Keratinocyte (primary cell): ENCODE measurements around the gene ADCY5. TPM values are rescaled to one million over a fixed set of nuclear protein-coding genes. Genes with fewer than 3 reads are reported as not detected.

Experiments
- DNase-seq: peaks from one replicate; pipeline ENCODE4 v3.0.0-alpha.2; 2011; ENCODE audit warnings: low read depth, missing footprints, low spot score
- FAIRE-seq: peaks from 2 replicates; lab custom pipeline; 2011; peaks lifted over from hg19 to GRCh38; lab: Jason Lieb, UNC
- H2AFZ ChIP-seq: 2 replicates; pipeline ENCODE4 v1.6.0; 2012; ENCODE audit warnings: low read length, control low read depth, inconsistent platforms; ENCODE audit not compliant: control insufficient read depth
- H3K27ac ChIP-seq: 2 replicates; pipeline ENCODE4 v1.5.1; 2011; ENCODE audit warnings: low read length; ENCODE audit not compliant: control insufficient read depth, insufficient read depth
- H3K27me3 ChIP-seq: 3 replicates; pipeline ENCODE4 v1.6.0; 2011; ENCODE audit warnings: low read length; ENCODE audit not compliant: control insufficient read depth, insufficient read depth; ENCODE audit errors: extremely low read depth
- H3K36me3 ChIP-seq, 2 experiments: 2 replicates in 1 of 2; 3 replicates in 1 of 2; pipeline ENCODE4 v1.5.1; 2011; ENCODE audit warnings: low read length in 2 of 2, mild to moderate bottlenecking in 1 of 2; ENCODE audit not compliant: control insufficient read depth in 2 of 2, insufficient read depth in 2 of 2; ENCODE audit errors: extremely low read depth in 1 of 2
- H3K4me1 ChIP-seq: 3 replicates; pipeline ENCODE4 v1.5.1; 2011; ENCODE audit warnings: low read length; ENCODE audit not compliant: control insufficient read depth, insufficient read depth; ENCODE audit errors: extremely low read depth
- H3K4me2 ChIP-seq: 3 replicates; pipeline ENCODE4 v1.6.0; 2011; ENCODE audit warnings: low read depth, low read length; ENCODE audit not compliant: control insufficient read depth, insufficient read depth; ENCODE audit errors: extremely low read depth
- H3K4me3 ChIP-seq, 3 experiments: fragments of 200-600 bp in 1 of 3; sonication (generic) in 1 of 3; 2 replicates in 2 of 3; 3 replicates in 1 of 3; pipeline ENCODE4 v1.5.1; 2011 to 2016; ENCODE audit warnings: low read length in 3 of 3, mild to moderate bottlenecking in 3 of 3, control low read depth in 2 of 3, inconsistent platforms in 1 of 3, low read depth in 1 of 3, mixed read lengths in 1 of 3, mixed run types in 1 of 3, moderate library complexity in 1 of 3; ENCODE audit not compliant: control insufficient read depth in 2 of 3, insufficient read depth in 2 of 3; ENCODE audit errors: extremely low read depth in 1 of 3
- H3K79me2 ChIP-seq: 2 replicates; pipeline ENCODE4 v1.6.0; 2012; ENCODE audit warnings: low read length; ENCODE audit not compliant: control insufficient read depth, insufficient read depth
- H3K9ac ChIP-seq: 3 replicates; pipeline ENCODE4 v1.6.0; 2011; ENCODE audit warnings: low read length; ENCODE audit not compliant: control insufficient read depth, insufficient read depth; ENCODE audit errors: extremely low read depth
- H3K9me1 ChIP-seq: 3 replicates; pipeline ENCODE4 v1.6.0; 2011; ENCODE audit warnings: low read length; ENCODE audit not compliant: control insufficient read depth, insufficient read depth; ENCODE audit errors: extremely low read depth
- H3K9me3 ChIP-seq: 2 replicates; pipeline ENCODE4 v1.5.1; 2012; ENCODE audit warnings: low read depth, low read length; ENCODE audit not compliant: control insufficient read depth
- H4K20me1 ChIP-seq: 3 replicates; pipeline ENCODE4 v1.6.0; 2011; ENCODE audit warnings: low read length; ENCODE audit not compliant: control insufficient read depth, insufficient read depth; ENCODE audit errors: extremely low read depth
- CTCF ChIP-seq, 3 experiments: IDR thresholded peaks in 1 of 3; conservative IDR thresholded peaks in 1 of 3; optimal IDR thresholded peaks in 1 of 3; 2 replicates in 2 of 3; 3 replicates in 1 of 3; pipeline versions ENCODE3 to v1.5.1; 2011; ENCODE audit warnings: low read length in 3 of 3, mild to moderate bottlenecking in 3 of 3, moderate library complexity in 2 of 3, control low read depth in 1 of 3, inconsistent platforms in 1 of 3; ENCODE audit not compliant: insufficient read depth in 2 of 3; ENCODE audit errors: extremely low read depth in 1 of 3
- EZH2 ChIP-seq: IDR thresholded peaks from one replicate; pipeline ENCODE4 v1.6.1; 2012; ENCODE audit warnings: inconsistent platforms, mild to moderate bottlenecking, low read length, moderate library complexity
- dilution Hi-C: fragments of 300-500 bp; cut with MboI; formaldehyde crosslinking; loops from one replicate; pipeline ENCODE4 v1.7.0; 2020; ENCODE audit warnings: low sequenced_read_pairs; ENCODE audit not compliant: extremely low pct_ligation_motif_present
- polyA plus RNA-seq, 5 experiments: library from polyadenylated mRNA; depleted of rRNA in 3 of 5; stranded (reverse) in 3 of 5; stranded (forward) in 1 of 5; unstranded in 1 of 5; fragments of >200 nt; gene quantifications; 1 replicate in 1 of 5; 2 replicates in 3 of 5; 3 replicates in 1 of 5; pipeline versions ENCODE4 v1.2.1 to v1.2.3, GENCODE V29; 2011 to 2012; ENCODE audit warnings: missing spikeins in 2 of 5, low read depth in 1 of 5, low replicate concordance in 1 of 5

Gene ADCY5
- polyA plus RNA-seq, 1 donor (not counting 4 experiments of a cell fraction or from before 2014, with no cell fraction given): not detected

DNA sequence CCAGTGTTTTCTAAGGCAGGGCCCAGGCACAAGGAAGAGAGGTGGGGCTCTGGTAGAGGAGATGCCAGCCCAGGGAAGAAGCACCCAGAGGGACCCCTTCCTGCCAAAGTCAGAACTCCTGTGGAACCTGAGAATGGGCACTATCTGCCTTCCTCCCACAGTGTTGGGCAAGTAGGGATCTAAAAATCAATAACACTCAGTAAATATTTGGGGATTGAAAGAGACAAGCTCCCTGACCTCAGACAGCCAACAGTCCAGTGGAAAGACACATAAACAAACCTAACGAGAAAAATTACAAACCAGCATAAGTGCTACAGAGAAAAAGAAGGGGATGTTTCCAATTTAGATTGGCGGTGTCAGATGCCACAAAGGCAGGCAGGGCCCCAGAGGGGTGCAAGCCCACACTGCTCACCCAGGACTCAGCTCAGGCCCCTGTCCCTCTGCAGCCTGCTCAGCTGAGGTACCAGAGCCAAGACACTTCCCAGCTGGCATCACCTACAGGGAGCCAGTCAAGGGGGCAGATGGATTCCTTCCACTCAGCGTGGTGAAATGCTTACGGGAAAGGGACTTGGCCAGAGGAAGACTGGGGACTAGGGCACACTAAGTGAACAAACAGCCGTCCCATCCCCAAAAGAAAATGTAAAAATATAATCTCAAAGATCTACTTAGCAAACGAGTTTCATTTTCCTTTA is 15.9 kb downstream of the ADCY5 start:
- Histone ChIP-seq H3K4me3 (no peak overlapping the region), H3K79me2 (no peaks in the 10 kb centered on the region), H3K36me3 (no peaks in the 10 kb centered on the region), H3K9me1 (no peaks in the 10 kb centered on the region), H3K4me1 (no peaks in the 10 kb centered on the region), H2AFZ (no peak overlapping the region), H3K4me2 (no peak overlapping the region), H3K9me3 (no peaks in the 10 kb centered on the region), H3K27ac (no peak overlapping the region), H3K27me3 (peaks cover 12% of the 10 kb centered on the region), H4K20me1 (no peaks in the 10 kb centered on the region), H3K9ac (no peak overlapping the region)
- TF ChIP-seq CTCF (optimal IDR thresholded peaks at IDR 0.05 in 1 of 3, IDR thresholded peaks at IDR 0.05 in 1 of 3, conservative IDR thresholded peaks at IDR 0.05 in 1 of 3; ENCODE audit: extremely low read depth in 1 of 3, insufficient read depth in 2 of 3, low read length in 3 of 3): no peak
- no peak for TF ChIP-seq EZH2
- FAIRE-seq (no peak), DNase-seq (no peak)
- dilution Hi-C loops: no loop called here

DNA sequence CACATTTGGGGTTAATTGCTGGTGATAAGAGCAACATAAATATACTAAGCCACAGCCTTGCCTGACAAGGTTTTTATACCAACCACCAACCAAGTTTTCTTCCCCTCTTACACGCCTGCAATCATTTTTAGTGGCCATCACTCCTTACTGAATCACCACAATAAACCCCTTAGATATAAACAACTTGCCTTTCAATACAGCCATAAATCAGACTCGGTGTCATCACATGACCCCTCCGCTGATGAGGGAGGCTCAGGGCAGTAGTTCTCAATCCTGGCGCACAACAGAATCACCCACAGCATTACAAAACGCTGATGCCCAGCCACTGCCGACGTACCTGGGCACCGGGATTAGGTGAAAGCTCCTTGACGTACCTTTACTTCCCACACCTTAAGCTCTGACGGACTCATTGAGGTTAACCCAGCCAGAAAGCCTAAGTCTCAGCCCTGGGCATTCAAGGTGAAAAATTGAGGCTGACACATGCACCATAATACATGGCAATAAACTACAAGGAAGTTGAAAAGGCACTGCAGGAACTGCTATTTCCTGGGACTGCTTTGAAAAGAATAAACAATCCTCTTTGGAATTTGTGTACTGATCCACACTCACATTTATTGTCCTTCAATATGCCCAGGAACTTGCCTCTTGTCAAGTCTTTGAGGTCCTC is 17.1 kb downstream of the ADCY5 start:
- H3K79me2 ChIP-seq: no peaks in the 10 kb centered on the region
- H3K4me2 ChIP-seq: no peak overlapping the region
- no peaks in the 10 kb centered on the region for H4K20me1 ChIP-seq
- H3K4me1 ChIP-seq: no peaks in the 10 kb centered on the region
- no peak overlapping the region for H2AFZ ChIP-seq
- DNase-seq (no peak), FAIRE-seq (no peak)
- H3K9me1 ChIP-seq: no peaks in the 10 kb centered on the region
- H3K27me3 ChIP-seq: peaks cover 19% of the 10 kb centered on the region
- H3K9ac ChIP-seq: no peak overlapping the region
- H3K27ac ChIP-seq: no peak overlapping the region
- H3K4me3 ChIP-seq: no peak overlapping the region
- dilution Hi-C loops: no loop called here
- no peaks in the 10 kb centered on the region for H3K9me3 ChIP-seq
- no peaks in the 10 kb centered on the region for H3K36me3 ChIP-seq
- no peak for TF ChIP-seq EZH2
- TF ChIP-seq CTCF (optimal IDR thresholded peaks at IDR 0.05 in 1 of 3, IDR thresholded peaks at IDR 0.05 in 1 of 3, conservative IDR thresholded peaks at IDR 0.05 in 1 of 3; ENCODE audit: extremely low read depth in 1 of 3, insufficient read depth in 2 of 3, low read length in 3 of 3): no peak
